COLO829 (cell line): Measurements from ENCODE around the gene APLP1.
A peak's percentile ranks its signal among the peaks of the same experiment; 100 is the strongest.
"Not testable (repeated sequence)": the region's sequence is repeated elsewhere in the genome, so short reads cannot be mapped to it uniquely, and the experiment has no call there.

Source experiments
- DNase-seq: peaks from one replicate; pipeline ENCODE4 v3.0.0; 2012; ENCODE audit warnings: low spot score

APLP1 gene

DNA sequence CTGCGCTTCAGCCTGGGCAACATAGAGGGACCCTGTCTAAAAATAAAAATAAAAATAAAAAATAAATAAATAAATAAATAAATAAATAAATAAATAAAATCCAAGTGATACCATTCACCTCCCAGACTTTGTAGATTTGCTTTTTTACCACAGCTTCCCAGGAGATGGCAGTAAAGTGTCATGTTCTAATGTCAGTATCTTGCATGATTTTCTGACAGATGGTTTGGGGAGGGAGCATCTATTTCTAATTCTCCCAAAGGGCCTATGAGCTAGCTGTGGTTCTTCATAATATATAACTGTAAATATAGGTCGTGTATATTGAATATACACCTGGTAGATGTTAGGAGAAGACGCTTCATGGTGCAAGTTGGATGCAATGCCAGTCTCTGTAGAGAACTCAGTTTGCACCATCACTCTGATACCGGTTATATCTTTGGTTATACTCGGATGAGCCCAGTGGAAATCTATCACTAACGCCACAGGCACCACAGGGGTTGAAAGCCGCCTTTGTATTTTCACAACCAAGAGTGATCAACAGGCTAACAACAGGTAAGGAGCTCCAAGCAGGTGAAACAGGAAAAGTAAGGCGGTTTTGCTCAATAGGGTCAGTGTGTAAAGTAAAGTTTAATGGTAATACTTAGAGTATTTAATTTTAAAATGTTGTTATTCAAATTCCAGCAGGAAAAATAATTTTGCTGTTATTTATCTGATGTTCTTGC lies 13.9 kb downstream of the APLP1 start:
- peak; percentile 78 for DNase-seq

DNA sequence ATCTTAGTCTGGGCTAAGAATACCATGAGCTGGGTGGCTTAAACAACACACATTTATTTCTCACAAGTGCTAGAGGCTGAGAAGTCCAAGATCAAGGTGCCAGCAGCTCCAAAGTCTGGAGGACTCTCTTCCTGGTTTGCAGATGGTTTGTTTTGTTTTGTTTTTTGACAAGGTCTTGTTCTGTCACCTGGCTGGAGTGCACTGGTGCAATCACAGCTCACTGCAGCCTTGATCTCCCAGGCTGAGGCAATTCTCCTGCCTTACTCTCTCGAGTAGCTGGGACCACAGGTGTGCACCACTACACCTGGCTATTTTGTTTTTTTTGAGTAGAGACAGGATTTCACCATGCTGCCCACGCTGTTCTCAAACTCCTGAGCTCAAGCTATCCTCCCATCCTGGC lies 15.5 kb downstream of the APLP1 start:
- DNase-seq, result no peak

- no peak for DNase-seq
Measured at GRCh38 chr19:35885225-35885738, 16.9 kb downstream of the APLP1 start.

- no peak for DNase-seq
Measured at GRCh38 chr19:35885904-35886303, 17.5 kb downstream of the APLP1 start.

GRCh38 chr19:35887197-35887596 lies 18.8 kb downstream of the APLP1 start:
- DNase-seq, result no peak

- no peak for DNase-seq
Measured at GRCh38 chr19:35888398-35888797, 20.0 kb downstream of the APLP1 start.

DNA sequence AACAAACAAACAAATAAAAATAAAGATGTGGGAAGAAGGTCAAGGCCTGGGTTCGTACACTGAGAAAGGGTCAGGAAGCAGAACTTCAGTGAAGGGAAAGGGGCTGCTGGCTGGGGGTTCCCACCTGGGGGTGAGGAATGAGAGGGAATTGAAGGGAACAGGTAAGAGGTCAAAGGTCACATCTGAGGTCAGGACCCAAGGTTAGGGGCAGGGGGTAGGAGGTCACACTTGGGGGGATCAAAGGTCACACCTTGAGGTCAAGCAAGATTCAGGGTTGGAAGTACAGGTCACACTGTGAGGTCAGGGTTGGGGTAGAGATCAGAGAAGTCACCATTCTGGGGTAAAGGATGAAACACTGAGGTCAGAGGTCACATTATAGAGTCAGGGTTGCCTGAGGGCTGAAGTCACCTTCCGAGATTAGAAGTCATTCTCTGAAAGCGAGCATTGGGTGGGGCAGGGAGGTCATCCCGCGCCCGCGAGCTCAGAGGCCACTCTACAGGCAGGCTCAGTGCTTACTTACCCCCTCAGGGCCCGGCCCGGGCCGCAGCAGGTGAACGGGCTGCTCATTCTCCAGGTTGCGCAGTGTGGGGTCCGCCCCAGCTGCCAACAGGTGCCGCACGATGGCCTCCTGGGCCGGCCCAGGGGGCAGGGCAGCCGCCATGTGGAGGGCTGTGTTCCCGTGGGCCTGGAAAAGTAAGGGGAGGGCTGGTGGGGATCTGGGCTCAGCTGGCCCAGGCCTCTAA lies 21.2 kb downstream of the APLP1 start:
- DNase-seq, result no peak

DNA sequence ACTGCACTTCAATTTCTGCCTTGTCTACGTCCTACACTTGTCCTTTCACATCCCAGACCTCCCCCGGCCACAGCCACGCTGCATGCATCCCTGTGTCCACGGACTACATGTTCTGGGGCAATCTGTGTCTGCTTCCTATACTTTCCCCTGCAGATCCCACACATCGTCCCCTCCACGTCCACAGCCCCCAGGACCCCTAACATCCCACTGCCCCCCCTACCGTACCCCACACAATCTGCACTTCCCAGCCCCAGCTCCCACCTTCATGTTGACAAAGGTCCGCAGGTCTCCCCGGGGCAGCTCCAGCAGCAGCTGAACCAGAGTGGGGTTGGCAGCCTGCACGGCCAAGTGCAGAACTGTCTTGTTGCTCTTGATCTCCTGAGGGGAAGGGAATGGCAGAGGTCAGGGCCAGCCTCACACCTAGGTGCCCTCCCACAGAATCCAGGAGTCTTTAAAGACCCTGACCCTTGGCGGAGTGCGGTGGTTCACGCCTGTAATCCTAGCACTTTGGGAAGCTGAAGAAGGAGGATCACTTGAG lies 21.8 kb downstream of the APLP1 start:
- no peak for DNase-seq

DNA sequence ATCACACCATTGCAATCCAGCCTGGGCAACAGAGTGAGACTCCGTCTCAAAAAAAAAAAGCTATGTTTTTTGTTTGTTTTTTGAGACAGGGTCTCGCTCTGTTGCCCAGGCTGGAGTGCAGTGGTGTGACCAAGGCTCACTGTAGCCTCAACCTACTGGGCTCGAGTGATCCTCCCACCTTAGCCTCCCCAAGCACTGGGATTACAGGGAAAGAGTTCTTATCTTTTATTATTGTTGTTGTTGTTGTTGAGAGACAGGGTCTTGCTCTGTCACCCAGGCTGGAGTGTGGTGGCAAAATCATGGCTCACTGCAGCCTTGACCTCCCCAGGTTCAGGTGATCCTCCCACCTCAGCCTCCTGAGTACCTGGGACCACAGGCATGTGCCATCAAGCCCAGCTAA lies 23.4 kb downstream of the APLP1 start:
- not testable (repeated sequence) for DNase-seq

DNA sequence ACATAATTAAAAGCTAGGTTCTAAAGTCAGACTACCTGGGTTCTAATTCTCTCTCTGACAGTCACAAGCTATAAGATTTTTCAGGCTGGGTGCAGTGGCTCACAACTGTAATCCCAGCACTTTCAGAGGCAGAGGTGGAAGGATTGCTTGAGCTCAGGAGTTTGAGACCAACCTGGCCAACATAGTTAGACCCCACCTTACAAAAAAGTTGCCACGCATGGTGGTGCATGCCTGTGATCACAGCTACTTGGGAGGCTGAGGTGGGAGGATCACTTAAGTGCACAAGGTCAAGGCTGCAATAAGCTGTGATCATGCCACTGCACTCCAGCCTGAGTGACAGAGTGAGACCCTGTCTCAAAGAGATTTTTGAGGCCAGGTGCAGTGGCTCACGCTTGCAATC lies 26.0 kb downstream of the APLP1 start:
- no peak for DNase-seq

GRCh38 chr19:35895911-35896642 lies 27.7 kb downstream of the APLP1 start:
- no peak for DNase-seq

- no peak for DNase-seq
Measured at GRCh38 chr19:35896643-35897040, 28.3 kb downstream of the APLP1 start.

DNA sequence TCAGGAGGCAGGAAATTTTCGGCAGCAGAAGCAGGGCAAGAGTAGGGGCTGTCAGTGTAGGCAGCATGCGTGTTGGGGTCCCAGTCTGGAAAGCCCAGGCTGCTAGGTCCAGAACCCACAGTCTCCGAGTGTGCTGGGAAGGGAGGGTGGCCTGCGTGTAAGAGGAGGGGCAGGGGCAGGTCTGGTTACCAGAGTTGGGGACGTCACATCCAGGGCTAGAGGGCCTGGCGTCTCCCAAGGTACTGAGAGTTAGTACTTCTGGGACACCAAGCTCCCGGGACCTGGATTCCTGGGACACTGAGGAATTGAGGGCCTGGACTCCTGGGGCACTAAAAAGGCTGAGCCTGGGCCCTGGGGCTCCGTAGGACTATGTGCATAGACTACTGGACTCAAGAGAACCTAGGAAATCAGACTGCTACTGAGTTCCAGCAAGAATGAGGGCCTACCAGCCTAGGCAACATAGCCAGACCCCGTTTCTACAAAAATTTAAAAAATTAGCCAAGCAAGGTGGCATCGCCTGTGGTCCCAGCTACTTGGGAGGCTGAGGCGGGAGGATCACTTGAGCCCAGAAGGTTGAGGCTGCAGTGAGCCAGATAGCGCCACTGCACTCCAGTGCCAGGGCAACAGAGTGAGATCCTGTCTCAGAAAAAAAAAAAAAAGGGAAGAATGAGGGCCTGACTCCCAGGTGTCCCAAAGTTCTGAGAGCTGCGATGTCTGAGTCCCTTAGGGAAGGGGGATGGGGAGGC lies 29.5 kb downstream of the APLP1 start:
- no peak for DNase-seq

- no peak for DNase-seq
Measured at GRCh38 chr19:35898499-35898809, 30.1 kb downstream of the APLP1 start.

GRCh38 chr19:35899547-35900214 lies 31.3 kb downstream of the APLP1 start:
- peak; percentile 65 for DNase-seq

DNA sequence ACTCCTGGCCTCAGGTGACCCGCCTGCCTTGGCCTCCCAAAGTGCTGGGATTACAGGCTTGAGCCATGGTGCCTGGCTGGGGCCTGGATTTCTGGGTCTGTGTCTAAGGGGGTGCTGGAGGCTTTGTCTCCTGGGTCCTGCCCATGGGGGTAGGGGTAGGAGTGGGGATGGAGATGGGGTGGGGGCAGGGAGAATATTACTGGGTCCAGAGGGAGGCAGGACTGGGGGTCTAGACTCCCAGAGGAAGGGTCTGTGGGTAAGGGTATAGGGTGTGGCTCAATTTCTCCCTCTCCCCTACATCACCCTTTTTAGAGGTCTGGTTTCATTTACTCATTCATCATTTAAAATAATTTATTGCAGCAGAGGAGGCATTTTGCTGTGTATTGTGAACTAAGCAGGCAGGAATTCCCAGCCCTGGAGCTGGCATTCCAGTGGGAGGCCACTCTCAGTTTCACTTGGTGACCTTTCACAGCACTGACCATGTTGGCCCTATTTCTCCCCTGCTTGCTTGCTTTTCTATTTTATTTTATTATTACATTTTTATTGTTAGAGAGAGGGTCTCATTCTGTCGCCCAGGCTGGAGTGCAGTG lies 32.8 kb downstream of the APLP1 start:
- no peak for DNase-seq

- DNase-seq, result no peak
Measured at GRCh38 chr19:35901854-35902661, 33.7 kb downstream of the APLP1 start, which contains the start of gene HCST. Gene HCST, plus strand, starts transcription at chr19:35902529. Its CDS starts 65 bp downstream, at chr19:35902594.

DNA sequence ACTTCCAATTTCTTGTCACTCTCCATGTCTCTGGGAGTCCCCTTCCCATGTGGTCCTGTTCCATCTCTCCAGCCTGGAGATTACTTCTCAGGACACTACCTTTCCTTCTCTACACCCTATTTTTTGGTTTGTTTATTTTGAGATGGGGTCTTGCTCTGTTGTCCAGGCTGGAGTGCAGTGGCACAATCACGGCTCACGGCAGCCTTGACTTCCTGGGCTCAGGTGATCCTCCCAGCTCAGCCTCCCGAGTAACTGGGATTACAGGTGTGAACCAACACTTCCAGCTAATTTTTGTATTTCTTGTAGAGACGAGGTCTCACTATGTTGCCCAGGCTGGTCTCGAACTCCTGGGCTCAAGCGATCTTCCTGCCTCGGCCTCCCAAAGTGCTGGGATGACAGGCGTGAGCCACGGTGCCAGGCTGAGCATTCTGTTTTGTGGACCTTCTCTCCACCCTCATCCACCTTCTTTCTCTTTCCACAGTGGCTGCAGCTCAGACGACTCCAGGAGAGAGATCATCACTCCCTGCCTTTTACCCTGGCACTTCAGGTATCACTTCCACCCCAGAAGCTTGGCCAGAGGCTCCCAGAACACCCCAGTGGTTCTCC lies 34.6 kb downstream of the APLP1 start:
- no peak for DNase-seq

GRCh38 chr19:35903550-35904179 lies 35.3 kb downstream of the APLP1 start:
- DNase-seq, result peak; percentile 53
